Smooth muscle cell (in vitro differentiated cells): ENCODE measurements around the gene RBPJL. TPM values are rescaled to one million over a fixed set of nuclear protein-coding genes. Genes with fewer than 3 reads are reported as not detected.

Experiments used
- DNase-seq: peaks from one replicate; lab custom pipeline; 2025; ENCODE audit not compliant: unreplicated experiment; lab: John Stamatoyannopoulos, UW
- H2AFZ ChIP-seq: fragments of 200-600 bp; sonication (generic); 2 replicates; pipeline ENCODE4 v1.6.0; 2016; ENCODE audit warnings: antibody characterized with exemption, low read depth, mild to moderate bottlenecking
- H3F3A ChIP-seq: fragments of 200-600 bp; sonication (generic); 2 replicates; pipeline ENCODE4 v1.6.0; 2017; ENCODE audit warnings: antibody characterized with exemption, low read depth
- H3K27ac ChIP-seq: fragments of 200-600 bp; sonication (generic); 2 replicates; pipeline ENCODE4 v1.5.1; 2016; ENCODE audit warnings: low read depth, mild to moderate bottlenecking
- H3K27me3 ChIP-seq: fragments of 200-600 bp; sonication (generic); 2 replicates; pipeline ENCODE4 v1.6.1; 2016; ENCODE audit warnings: low read depth, mild to moderate bottlenecking
- H3K36me3 ChIP-seq: fragments of 200-600 bp; sonication (generic); 2 replicates; pipeline ENCODE4 v1.5.1; 2016; ENCODE audit warnings: low read depth
- H3K4me1 ChIP-seq: fragments of 200-600 bp; sonication (generic); 2 replicates; pipeline ENCODE4 v1.5.1; 2016; ENCODE audit warnings: low read depth
- H3K4me2 ChIP-seq: fragments of 200-600 bp; sonication (generic); 2 replicates; pipeline ENCODE4 v1.6.0; 2016; ENCODE audit warnings: mild to moderate bottlenecking
- H3K4me3 ChIP-seq: fragments of 200-600 bp; sonication (generic); 2 replicates; pipeline ENCODE4 v1.5.1; 2016; ENCODE audit warnings: mild to moderate bottlenecking
- H3K79me2 ChIP-seq: fragments of 200-600 bp; sonication (generic); 2 replicates; pipeline ENCODE4 v1.6.0; 2016; ENCODE audit warnings: low read depth, mild to moderate bottlenecking
- H3K9ac ChIP-seq: fragments of 200-600 bp; sonication (generic); 2 replicates; pipeline ENCODE4 v1.6.0; 2016; ENCODE audit warnings: low read depth
- H3K9me3 ChIP-seq: fragments of 200-600 bp; sonication (generic); replicated peaks from 2 replicates; pipeline ENCODE4 v1.5.1; 2016; ENCODE audit warnings: low read depth
- H4K20me1 ChIP-seq: fragments of 200-600 bp; sonication (generic); 2 replicates; pipeline ENCODE4 v1.6.0; 2016; ENCODE audit warnings: low read depth
- WGBS: methylation state at CpG from one replicate; pipeline ENCODE4 v1.1.7; 2016; ENCODE audit warnings: low lambda C conversion rate; 5-methylcytosine and 5-hydroxymethylcytosine counted together
- polyA plus RNA-seq: library from polyadenylated mRNA; unstranded; fragments of >200 nt; fragmentation: Nextera tagmentation; extraction: Ambion mirVana; gene quantifications from 2 replicates; pipeline ENCODE4 v1.2.1, GENCODE V29; 2016
- total RNA-seq: library from RNA; depleted of rRNA; stranded (reverse); fragments of >200 nt; gene quantifications from 2 replicates; pipeline ENCODE4 v1.2.3, GENCODE V29; 2014
- TF ChIP-seq, protein P1 (sequence below): fragments of 200-600 bp; sonication (generic); IDR thresholded peaks from 2 replicates; pipeline ENCODE4 v1.5.1; 2017; ENCODE audit warnings: borderline replicate concordance, mild to moderate bottlenecking, antibody characterized with exemption; ENCODE audit not compliant: insufficient read depth, poor library complexity, severe bottlenecking

RBPJL gene
- total and polyA plus RNA-seq, 2 experiments from 2014 or later: not detected

DNA sequence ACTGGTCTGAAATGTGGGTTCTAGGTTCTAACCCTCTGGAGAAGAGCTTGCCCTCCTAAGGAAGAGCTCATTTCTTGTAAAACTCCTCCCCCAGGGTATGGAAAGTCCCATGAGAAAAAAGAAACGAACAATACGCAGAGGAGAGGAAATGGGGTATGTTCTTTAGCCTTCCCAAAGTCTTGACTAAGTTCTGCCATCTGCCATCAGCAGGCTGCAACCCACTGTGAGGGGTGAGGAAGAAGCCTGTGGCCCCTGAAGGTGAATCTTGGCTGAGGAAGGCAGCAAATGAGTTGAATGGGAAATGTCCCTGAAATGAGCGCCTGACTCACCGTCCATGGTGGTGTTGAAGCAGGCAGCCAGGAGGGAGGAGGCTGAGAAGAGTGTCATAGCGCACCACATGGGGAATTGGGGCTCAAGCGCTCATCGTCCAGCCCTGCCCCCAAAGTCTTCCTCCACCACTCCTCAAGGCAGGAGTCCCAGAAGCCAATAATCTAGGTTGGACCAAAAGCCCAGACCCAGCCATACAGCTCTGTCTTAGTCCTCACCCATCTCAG is 11.8 kb downstream of the RBPJL start:
- Histone ChIP-seq H3K9me3 (no peaks in the 10 kb centered on the region), H3K79me2 (no peaks in the 10 kb centered on the region), H3K9ac (no peak overlapping the region), H2AFZ (no peak overlapping the region), H4K20me1 (no peaks in the 10 kb centered on the region), H3K4me2 (no peak overlapping the region), H3K27ac (no peak overlapping the region), H3K4me1 (no peaks in the 10 kb centered on the region), H3K4me3 (no peak overlapping the region), H3K36me3 (no peaks in the 10 kb centered on the region), H3F3A (no peaks in the 10 kb centered on the region), H3K27me3 (no peaks in the 10 kb centered on the region)
- WGBS: 92% methylated on average over 7 of the region's 7 CpGs
- TF ChIP-seq, protein P1, sequence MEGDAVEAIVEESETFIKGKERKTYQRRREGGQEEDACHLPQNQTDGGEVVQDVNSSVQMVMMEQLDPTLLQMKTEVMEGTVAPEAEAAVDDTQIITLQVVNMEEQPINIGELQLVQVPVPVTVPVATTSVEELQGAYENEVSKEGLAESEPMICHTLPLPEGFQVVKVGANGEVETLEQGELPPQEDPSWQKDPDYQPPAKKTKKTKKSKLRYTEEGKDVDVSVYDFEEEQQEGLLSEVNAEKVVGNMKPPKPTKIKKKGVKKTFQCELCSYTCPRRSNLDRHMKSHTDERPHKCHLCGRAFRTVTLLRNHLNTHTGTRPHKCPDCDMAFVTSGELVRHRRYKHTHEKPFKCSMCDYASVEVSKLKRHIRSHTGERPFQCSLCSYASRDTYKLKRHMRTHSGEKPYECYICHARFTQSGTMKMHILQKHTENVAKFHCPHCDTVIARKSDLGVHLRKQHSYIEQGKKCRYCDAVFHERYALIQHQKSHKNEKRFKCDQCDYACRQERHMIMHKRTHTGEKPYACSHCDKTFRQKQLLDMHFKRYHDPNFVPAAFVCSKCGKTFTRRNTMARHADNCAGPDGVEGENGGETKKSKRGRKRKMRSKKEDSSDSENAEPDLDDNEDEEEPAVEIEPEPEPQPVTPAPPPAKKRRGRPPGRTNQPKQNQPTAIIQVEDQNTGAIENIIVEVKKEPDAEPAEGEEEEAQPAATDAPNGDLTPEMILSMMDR: no peak
- DNase-seq: no peak

DNA sequence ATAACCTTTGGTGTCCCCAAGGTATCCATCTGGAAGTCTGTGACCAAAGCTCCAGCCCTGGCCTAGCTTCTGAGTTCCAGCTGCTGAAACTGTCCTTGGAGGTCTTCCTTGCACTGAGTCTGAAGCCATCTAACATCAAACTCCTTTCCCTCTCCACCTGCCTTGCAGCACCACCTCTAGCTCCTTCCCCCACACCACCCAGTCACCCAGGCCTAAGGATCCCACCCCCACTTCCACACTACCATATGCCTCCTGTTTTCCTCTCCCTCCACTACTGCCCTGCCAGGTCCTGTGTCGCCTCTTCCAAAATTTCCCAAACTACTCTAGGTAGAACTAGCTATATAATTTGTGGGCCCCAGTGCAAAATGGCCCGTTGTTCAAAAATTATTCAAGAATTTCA is 12.3 kb downstream of the RBPJL start:
- 84% methylated on average over 2 of the region's 2 CpGs for WGBS
- no peak overlapping the region for H3K4me2 ChIP-seq

DNA sequence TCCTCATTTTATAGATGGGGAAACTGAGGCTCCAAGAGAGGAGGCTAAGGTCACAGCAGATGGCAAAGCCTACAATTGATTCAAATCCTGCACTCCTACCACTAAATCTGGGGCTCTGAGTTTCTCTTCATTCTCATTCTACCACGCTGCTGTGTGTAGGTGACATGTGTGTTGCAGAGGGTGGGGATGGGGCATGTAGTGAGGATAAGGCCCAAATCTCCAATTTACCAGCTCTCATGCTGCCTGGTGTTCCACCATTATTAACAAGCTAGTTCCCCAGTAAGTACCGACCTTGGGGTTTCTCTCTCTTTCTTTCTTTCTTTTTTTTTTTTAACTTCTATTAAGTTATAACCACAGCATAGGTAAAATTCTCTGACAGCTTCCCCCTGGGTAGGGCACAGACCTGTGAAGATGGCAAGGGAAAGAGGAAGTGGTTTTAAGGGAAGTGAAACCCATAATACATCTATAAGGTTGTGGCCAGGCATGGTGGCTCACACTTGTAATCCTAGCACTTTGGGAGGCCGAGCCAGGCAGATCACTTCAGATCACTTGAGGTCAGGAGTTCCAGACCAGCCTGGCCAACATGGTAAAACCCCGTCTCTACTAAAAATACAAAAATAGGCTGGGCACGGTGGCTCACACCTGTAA is 14.4 kb downstream of the RBPJL start:
- no peaks in the 10 kb centered on the region for H3K9me3 ChIP-seq
- H3F3A ChIP-seq: peaks cover 7% of the 10 kb centered on the region
- no peak overlapping the region for H3K4me3 ChIP-seq
- H3K4me1 ChIP-seq: no peaks in the 10 kb centered on the region
- H3K79me2 ChIP-seq: no peaks in the 10 kb centered on the region
- H3K9ac ChIP-seq: no peak overlapping the region
- H3K4me2 ChIP-seq: no peak overlapping the region
- no peaks in the 10 kb centered on the region for H3K27me3 ChIP-seq
- 76% methylated on average over 5 of the region's 5 CpGs for WGBS
- no peak for DNase-seq
- H3K36me3 ChIP-seq: no peaks in the 10 kb centered on the region
- no peak overlapping the region for H3K27ac ChIP-seq
- no peaks in the 10 kb centered on the region for H4K20me1 ChIP-seq
- TF ChIP-seq, protein P1: no peak
- no peak overlapping the region for H2AFZ ChIP-seq

More for the DNA sequence above, 12.3 kb downstream of the RBPJL start:
- Histone ChIP-seq H3K36me3 (no peaks in the 10 kb centered on the region), H4K20me1 (no peaks in the 10 kb centered on the region), H3K79me2 (no peaks in the 10 kb centered on the region), H2AFZ (no peak overlapping the region), H3K4me1 (no peaks in the 10 kb centered on the region), H3K27ac (no peak overlapping the region), H3K9ac (no peak overlapping the region), H3K27me3 (no peaks in the 10 kb centered on the region), H3K4me3 (no peak overlapping the region), H3K9me3 (no peaks in the 10 kb centered on the region), H3F3A (peaks cover 2% of the 10 kb centered on the region)
- TF ChIP-seq, protein P1: no peak
- DNase-seq: no peak

DNA sequence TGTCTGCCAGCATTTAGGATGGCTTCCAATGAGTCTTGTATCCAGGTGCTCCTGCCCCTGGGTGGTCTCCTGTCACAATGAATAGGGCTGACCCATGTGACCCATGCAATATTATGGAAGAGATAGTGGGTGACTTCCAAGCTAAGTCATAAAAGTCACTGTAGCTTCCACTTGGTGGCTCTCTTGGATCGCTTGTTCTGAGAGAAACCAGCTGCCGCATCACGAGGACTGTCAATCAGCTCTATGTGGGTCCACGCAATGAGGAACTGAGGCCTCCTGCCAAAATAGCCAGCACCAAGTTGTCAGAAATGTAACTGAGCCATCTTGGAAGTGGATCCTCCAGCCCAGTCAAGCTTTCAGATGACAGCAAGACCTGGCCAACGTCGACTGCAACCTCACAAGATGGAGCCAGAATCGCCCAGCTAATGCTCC is 16.3 kb downstream of the RBPJL start:
- H3K9me3 ChIP-seq: no peaks in the 10 kb centered on the region
- TF ChIP-seq, protein P1: peak; percentile 15
- H3K4me1 ChIP-seq: no peaks in the 10 kb centered on the region
- no peak overlapping the region for H3K4me2 ChIP-seq
- no peak overlapping the region for H3K9ac ChIP-seq
- H2AFZ ChIP-seq: no peak overlapping the region
- DNase-seq: no peak
- H3K4me3 ChIP-seq: no peak overlapping the region
- H3K27ac ChIP-seq: no peak overlapping the region
- H3K79me2 ChIP-seq: no peaks in the 10 kb centered on the region
- WGBS: 50% methylated on average over 7 of the region's 7 CpGs
- H3F3A ChIP-seq: peaks cover 8% of the 10 kb centered on the region
- H3K36me3 ChIP-seq: no peaks in the 10 kb centered on the region
- no peaks in the 10 kb centered on the region for H3K27me3 ChIP-seq
- H4K20me1 ChIP-seq: no peaks in the 10 kb centered on the region
